Stomach (tissue), 4 donors: ENCODE data around the gene ENOX1.

Source experiments
- CTCF ChIP-seq, 7 experiments: fragments of 450-650 bp in 4 of 7; fragments of 200-600 bp in 3 of 7; sonication (generic) in 3 of 7; IDR thresholded peaks; one replicate each; pipeline ENCODE4 v1.5.1; 2016 to 2019; ENCODE audit warnings: antibody characterized with exemption in 7 of 7, control low read depth in 2 of 7, mild to moderate bottlenecking in 1 of 7
- POLR2A ChIP-seq, 4 donors: fragments of 450-650 bp; IDR thresholded peaks; one replicate each; pipeline ENCODE4 v1.6.1; 2016; ENCODE audit warnings: antibody characterized with exemption in 4 of 4, control low read depth in 2 of 4, mild to moderate bottlenecking in 1 of 4, moderate library complexity in 1 of 4
- POLR2AphosphoS5 ChIP-seq, 3 donors: sonication (generic); formaldehyde crosslinking; IDR thresholded peaks; one replicate each; pipeline ENCODE4 v1.6.1; 2016; ENCODE audit warnings: antibody characterized with exemption in 3 of 3

- TF ChIP-seq CTCF (IDR thresholded peaks at IDR 0.05) (no peak), POLR2A (IDR thresholded peaks at IDR 0.05) (no peak), POLR2AphosphoS5 (IDR thresholded peaks at IDR 0.05) (no peak)
Measured at GRCh38 chr13:43445668-43446067, 341.1 kb downstream of the ENOX1 start.
